Measurements from ENCODE around the gene BDP1.

- TF ChIP-seq EZH2 (IDR thresholded peaks at IDR 0.05), result no peak
- no peak for TF ChIP-seq POLR2AphosphoS5 (IDR thresholded peaks at IDR 0.05; ENCODE audit: borderline replicate concordance, low read depth, low read length)
These were observed 27.9 kb downstream of the BDP1 start for GRCh38 chr5:71483355-71483754.
